Panc1 (cell line): Measurements from ENCODE around the gene KIAA1671. TPM values are rescaled to one million over a fixed set of nuclear protein-coding genes. Genes with fewer than 3 reads are reported as not detected.

ENCODE experiments used
- ATAC-seq: fragments of 200-7000 bp; cut with Tn5 transposase; 2 replicates; pipeline ENCODE4 v1.9.1; 2020; ENCODE audit warnings: mild to moderate bottlenecking, moderate library complexity
- BruUV-seq: library from RNA; stranded (reverse); fragments of 400-500 nt; replicated peaks from 2 replicates; lab custom pipeline; 2021; lab: Mats Ljungman, UMichigan
- CTCF ChIA-PET: fragments of 300-600 bp; sonication (Branson Sonifier 250); formaldehyde crosslinking; loops from one replicate; lab custom pipeline; 2022; ENCODE audit warnings: antibody characterized with exemption; lab: Charles Lee
- POLR2A ChIA-PET: fragments of 300-600 bp; sonication (Branson Sonifier 250); formaldehyde crosslinking; loops from one replicate; lab custom pipeline; 2022; ENCODE audit warnings: antibody characterized with exemption; lab: Charles Lee
- DNase-seq: peaks from one replicate; pipeline ENCODE4 v3.0.0-alpha.2; 2010; ENCODE audit warnings: low read depth, low spot score
- H3K27ac ChIP-seq: 2 replicates; pipeline ENCODE4 v1.5.1; 2011; ENCODE audit warnings: mild to moderate bottlenecking, low read length, inconsistent platforms
- H3K27me3 ChIP-seq: fragments of 200-500 bp; sonication (Bioruptor generic); 2 replicates; pipeline ENCODE4 v1.6.0; 2014; ENCODE audit warnings: low read length, inconsistent platforms; ENCODE audit not compliant: control insufficient read depth, insufficient read depth
- H3K36me3 ChIP-seq: fragments of 200-500 bp; sonication (Bioruptor generic); 2 replicates; pipeline ENCODE4 v1.5.1; 2014; ENCODE audit warnings: inconsistent platforms, mild to moderate bottlenecking, low read length, moderate library complexity; ENCODE audit not compliant: control insufficient read depth, insufficient read depth
- H3K4me1 ChIP-seq: 2 replicates; pipeline ENCODE4 v1.5.1; 2011; ENCODE audit warnings: inconsistent platforms, mild to moderate bottlenecking, low read length, moderate library complexity; ENCODE audit not compliant: control insufficient read depth, insufficient read depth
- H3K4me3 ChIP-seq, 2 experiments: 2 replicates each; pipeline ENCODE4 v1.5.1; 2011 to 2012; ENCODE audit warnings: low read depth in 2 of 2, low read length in 2 of 2, mild to moderate bottlenecking in 2 of 2, inconsistent platforms in 1 of 2, moderate library complexity in 1 of 2
- H3K9me3 ChIP-seq: fragments of 200-500 bp; sonication (Bioruptor generic); 2 replicates; pipeline ENCODE4 v1.5.1; 2014; ENCODE audit warnings: low read depth, mild to moderate bottlenecking, inconsistent platforms, low read length, moderate library complexity; ENCODE audit not compliant: control insufficient read depth, insufficient read depth
- CTCF ChIP-seq: fragments of 450-650 bp; IDR thresholded peaks from 2 replicates; pipeline ENCODE4 v1.5.1; 2017; ENCODE audit warnings: mild to moderate bottlenecking
- POLR2AphosphoS5 ChIP-seq: IDR thresholded peaks from 2 replicates; pipeline ENCODE4 v1.6.1; 2012; ENCODE audit warnings: mild to moderate bottlenecking, low read depth, low read length, moderate library complexity
- REST ChIP-seq, 2 experiments: IDR thresholded peaks; 2 replicates each; pipeline ENCODE4 v1.6.1; 2011 to 2012; ENCODE audit warnings: low read depth in 2 of 2, control low read depth in 1 of 2, low read length in 1 of 2, mild to moderate bottlenecking in 1 of 2, moderate library complexity in 1 of 2; ENCODE audit not compliant: insufficient read depth in 1 of 2
- SIN3A ChIP-seq: IDR thresholded peaks from 2 replicates; pipeline ENCODE4 v1.6.1; 2012; ENCODE audit warnings: low read depth, mild to moderate bottlenecking, low read length, moderate library complexity, borderline replicate concordance; ENCODE audit not compliant: insufficient read depth
- TCF7L2 ChIP-seq: IDR thresholded peaks from 2 replicates; pipeline ENCODE4 v1.6.1; 2011; ENCODE audit warnings: mild to moderate bottlenecking, low read depth, low read length, inconsistent platforms
- in situ Hi-C: cut with HindIII; loops from 2 replicates; pipeline ENCODE4 v1.10.0; 2016; ENCODE audit warnings: low sequenced_read_pairs, low pct_unique_long_range_greater_than_20kb
- intact Hi-C: fragments of 100-400 bp; cut with micrococcal nuclease; formaldehyde crosslinking; loops from one replicate; pipeline ENCODE4 v1.10.0; 2022; ENCODE audit not compliant: unreplicated experiment
- total RNA-seq: library from RNA; stranded (reverse); gene quantifications from one replicate; pipeline ENCODE4 v1.2.1, GENCODE V29; 2021; ENCODE audit not compliant: unreplicated experiment

The KIAA1671 gene
- total RNA-seq, 1 experiment from 2014 or later, result 48.1 TPM

- no peak for DNase-seq
- Histone ChIP-seq H3K36me3 (no peaks in the 10 kb centered on the region), H3K27me3 (no peaks in the 10 kb centered on the region), H3K9me3 (no peaks in the 10 kb centered on the region), H3K4me3 (no peak overlapping the region), H3K4me1 (no peaks in the 10 kb centered on the region), H3K27ac (no peak overlapping the region)
- intact Hi-C loops (no loop called here), in situ Hi-C loops (no loop called here)
- ChIA-PET POLR2A (no interaction called here), CTCF (no interaction called here)
- no peak for ATAC-seq
- TF ChIP-seq TCF7L2 (no peak), REST (IDR thresholded peaks at IDR 0.05; ENCODE audit: insufficient read depth in 1 of 2, low read depth in 2 of 2, low read length in 1 of 2) (no peak), POLR2AphosphoS5 (no peak), CTCF (no peak), SIN3A (no peak)
- BruUV-seq, result no TSS peak
Observed at GRCh38 chr22:25099202-25099601, 146.7 kb downstream of the KIAA1671 start.

GRCh38 chr22:25100402-25100801 is 147.9 kb downstream of the KIAA1671 start:
- ChIA-PET POLR2A (no interaction called here), CTCF (no interaction called here)
- Histone ChIP-seq H3K4me1 (no peaks in the 10 kb centered on the region), H3K27ac (no peak overlapping the region), H3K9me3 (no peaks in the 10 kb centered on the region), H3K27me3 (no peaks in the 10 kb centered on the region), H3K4me3 (no peak overlapping the region), H3K36me3 (no peaks in the 10 kb centered on the region)
- TF ChIP-seq SIN3A, result no peak
- no peak for TF ChIP-seq CTCF
- no peak for TF ChIP-seq REST (IDR thresholded peaks at IDR 0.05; ENCODE audit: insufficient read depth in 1 of 2, low read depth in 2 of 2, low read length in 1 of 2)
- TF ChIP-seq POLR2AphosphoS5, result no peak
- no peak for TF ChIP-seq TCF7L2
- ATAC-seq, result no peak
- no TSS peak for BruUV-seq
- in situ Hi-C loops, result no loop called here
- no peak for DNase-seq
- intact Hi-C loops, result no loop called here
